ENCODE measurements around the gene FAM98B.

The FAM98B gene

GRCh38 chr15:38477637-38478036, 23.7 kb downstream of the FAM98B start:
- H3K27me3 ChIP-seq (ENCODE audit: control insufficient read depth in 5 of 5, insufficient read depth in 4 of 5, low read length in 5 of 5) = no peaks in the 10 kb centered on the region
- peaks cover 24 to 43% (median 36%) of the 10 kb centered on the region in 5 donors for H3K36me3 ChIP-seq (ENCODE audit: control insufficient read depth in 5 of 5, insufficient read depth in 5 of 5, low read length in 5 of 5)
- H3K9ac ChIP-seq (ENCODE audit: low read length in 5 of 5) = no peak overlapping the region
- no peak overlapping the region for H3K4me3 ChIP-seq (ENCODE audit: low read depth in 1 of 5, low read length in 5 of 5)
- peaks cover 0 to 4% (median 0%) of the 10 kb centered on the region in 5 donors for H3K4me1 ChIP-seq (ENCODE audit: control insufficient read depth in 5 of 5, insufficient read depth in 5 of 5, low read length in 5 of 5)
- no peak overlapping the region for H3K27ac ChIP-seq (ENCODE audit: low read depth, low read length)
- H3K9me3 ChIP-seq (ENCODE audit: control insufficient read depth in 5 of 5, low read length in 5 of 5) = no peaks in the 10 kb centered on the region

DNA sequence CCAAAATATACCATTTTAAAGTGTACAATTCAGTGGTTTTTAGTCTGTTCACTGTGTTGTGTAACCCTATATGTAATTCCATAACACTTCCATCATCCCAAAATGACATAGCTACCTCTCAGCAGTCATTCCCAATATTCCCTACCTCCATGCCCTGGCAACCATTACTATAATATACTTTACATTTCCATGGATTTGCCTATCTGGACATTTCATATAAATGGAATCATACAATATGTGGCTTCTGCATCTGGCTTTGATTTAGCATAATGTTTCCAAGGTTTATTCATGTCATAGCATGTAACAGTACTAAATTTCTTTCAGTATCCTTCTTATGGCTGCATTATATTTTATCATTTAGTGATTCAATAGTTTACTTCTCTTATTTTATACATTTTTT, 25.3 kb downstream of the FAM98B start:
- Histone ChIP-seq H3K4me3 (ENCODE audit: low read depth in 1 of 5, low read length in 5 of 5) (no peak overlapping the region), H3K4me1 (ENCODE audit: control insufficient read depth in 5 of 5, insufficient read depth in 5 of 5, low read length in 5 of 5) (peaks cover 0 to 4% (median 0%) of the 10 kb centered on the region in 5 donors), H3K27me3 (ENCODE audit: control insufficient read depth in 5 of 5, insufficient read depth in 4 of 5, low read length in 5 of 5) (no peaks in the 10 kb centered on the region), H3K27ac (ENCODE audit: low read depth, low read length) (no peak overlapping the region), H3K9me3 (ENCODE audit: control insufficient read depth in 5 of 5, low read length in 5 of 5) (no peaks in the 10 kb centered on the region), H3K9ac (ENCODE audit: low read length in 5 of 5) (no peak overlapping the region), H3K36me3 (ENCODE audit: control insufficient read depth in 5 of 5, insufficient read depth in 5 of 5, low read length in 5 of 5) (peaks cover 21 to 41% (median 36%) of the 10 kb centered on the region in 5 donors)

GRCh38 chr15:38479756-38480155, 25.8 kb downstream of the FAM98B start:
- Histone ChIP-seq H3K9me3 (ENCODE audit: control insufficient read depth in 5 of 5, low read length in 5 of 5) (no peaks in the 10 kb centered on the region), H3K27ac (ENCODE audit: low read depth, low read length) (no peak overlapping the region), H3K4me3 (ENCODE audit: low read depth in 1 of 5, low read length in 5 of 5) (no peak overlapping the region), H3K36me3 (ENCODE audit: control insufficient read depth in 5 of 5, insufficient read depth in 5 of 5, low read length in 5 of 5) (peaks cover 16 to 36% (median 32%) of the 10 kb centered on the region in 5 donors), H3K4me1 (ENCODE audit: control insufficient read depth in 5 of 5, insufficient read depth in 5 of 5, low read length in 5 of 5) (peaks cover 0 to 4% (median 0%) of the 10 kb centered on the region in 5 donors), H3K9ac (ENCODE audit: low read length in 5 of 5) (no peak overlapping the region), H3K27me3 (ENCODE audit: control insufficient read depth in 5 of 5, insufficient read depth in 4 of 5, low read length in 5 of 5) (no peaks in the 10 kb centered on the region)

GRCh38 chr15:38481113-38481512, 27.2 kb downstream of the FAM98B start:
- Histone ChIP-seq H3K4me1 (ENCODE audit: control insufficient read depth in 5 of 5, insufficient read depth in 5 of 5, low read length in 5 of 5) (peaks cover 0 to 4% (median 0%) of the 10 kb centered on the region in 5 donors), H3K9ac (ENCODE audit: low read length in 5 of 5) (no peak overlapping the region), H3K36me3 (ENCODE audit: control insufficient read depth in 5 of 5, insufficient read depth in 5 of 5, low read length in 5 of 5) (peaks cover 6 to 29% (median 21%) of the 10 kb centered on the region in 5 donors), H3K9me3 (ENCODE audit: control insufficient read depth in 5 of 5, low read length in 5 of 5) (no peaks in the 10 kb centered on the region), H3K27me3 (ENCODE audit: control insufficient read depth in 5 of 5, insufficient read depth in 4 of 5, low read length in 5 of 5) (no peaks in the 10 kb centered on the region), H3K27ac (ENCODE audit: low read depth, low read length) (no peak overlapping the region), H3K4me3 (ENCODE audit: low read depth in 1 of 5, low read length in 5 of 5) (no peak overlapping the region)

DNA sequence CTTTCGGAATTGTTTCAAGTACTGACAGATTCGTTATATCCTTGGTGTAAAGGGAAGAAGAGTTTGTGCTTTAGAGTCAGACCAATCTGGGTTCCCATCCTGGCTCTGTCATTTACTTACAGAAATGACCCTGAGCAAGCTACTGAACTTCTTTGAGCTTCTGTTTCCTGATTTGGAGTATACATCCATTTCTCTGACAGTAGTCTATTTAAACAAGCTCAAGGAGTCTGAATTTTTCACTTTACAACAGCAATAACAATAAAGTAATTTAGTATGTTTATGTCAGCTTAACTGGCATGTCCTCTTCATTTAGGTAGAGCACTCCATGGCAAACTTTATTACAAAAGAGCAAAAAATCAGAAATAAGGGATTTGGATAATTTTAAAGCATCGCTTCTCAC, 27.8 kb downstream of the FAM98B start:
- Histone ChIP-seq H3K36me3 (ENCODE audit: control insufficient read depth in 5 of 5, insufficient read depth in 5 of 5, low read length in 5 of 5) (peaks cover 6 to 29% (median 20%) of the 10 kb centered on the region in 5 donors), H3K27ac (ENCODE audit: low read depth, low read length) (no peak overlapping the region), H3K27me3 (ENCODE audit: control insufficient read depth in 5 of 5, insufficient read depth in 4 of 5, low read length in 5 of 5) (no peaks in the 10 kb centered on the region), H3K9ac (ENCODE audit: low read length in 5 of 5) (no peak overlapping the region), H3K9me3 (ENCODE audit: control insufficient read depth in 5 of 5, low read length in 5 of 5) (no peaks in the 10 kb centered on the region), H3K4me3 (ENCODE audit: low read depth in 1 of 5, low read length in 5 of 5) (no peak overlapping the region), H3K4me1 (ENCODE audit: control insufficient read depth in 5 of 5, insufficient read depth in 5 of 5, low read length in 5 of 5) (peaks cover 0 to 4% (median 0%) of the 10 kb centered on the region in 5 donors)

DNA sequence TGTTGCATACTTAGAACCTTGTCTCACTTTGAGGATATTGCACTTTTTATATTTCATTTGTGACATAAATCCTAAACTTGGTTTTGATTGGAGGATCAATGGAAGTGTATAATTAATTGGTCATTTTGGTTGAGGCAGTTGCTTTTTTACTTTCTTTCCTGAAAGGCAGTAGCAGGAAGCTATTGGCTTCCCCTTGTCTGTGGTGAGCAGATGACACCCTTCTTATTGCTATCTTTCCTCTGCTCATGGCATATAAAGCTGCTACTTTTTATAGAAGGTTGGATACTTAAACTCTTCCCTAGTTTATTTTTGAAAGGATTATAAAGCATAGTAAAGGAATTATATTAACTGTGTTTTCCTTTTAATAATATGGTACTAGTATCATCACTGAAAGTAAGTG, 28.6 kb downstream of the FAM98B start:
- Histone ChIP-seq H3K9ac (ENCODE audit: low read length in 5 of 5) (no peak overlapping the region), H3K27me3 (ENCODE audit: control insufficient read depth in 5 of 5, insufficient read depth in 4 of 5, low read length in 5 of 5) (no peaks in the 10 kb centered on the region), H3K36me3 (ENCODE audit: control insufficient read depth in 5 of 5, insufficient read depth in 5 of 5, low read length in 5 of 5) (peaks cover 5 to 33% (median 14%) of the 10 kb centered on the region in 5 donors), H3K27ac (ENCODE audit: low read depth, low read length) (no peak overlapping the region), H3K4me1 (ENCODE audit: control insufficient read depth in 5 of 5, insufficient read depth in 5 of 5, low read length in 5 of 5) (peaks cover 0 to 4% (median 0%) of the 10 kb centered on the region in 5 donors), H3K9me3 (ENCODE audit: control insufficient read depth in 5 of 5, low read length in 5 of 5) (no peaks in the 10 kb centered on the region), H3K4me3 (ENCODE audit: low read depth in 1 of 5, low read length in 5 of 5) (no peak overlapping the region)

GRCh38 chr15:38486936-38487335, 33.0 kb downstream of the FAM98B start:
- Histone ChIP-seq H3K9ac (ENCODE audit: low read length in 5 of 5) (no peak overlapping the region), H3K36me3 (ENCODE audit: control insufficient read depth in 5 of 5, insufficient read depth in 5 of 5, low read length in 5 of 5) (peaks cover 4 to 38% (median 7%) of the 10 kb centered on the region in 5 donors), H3K4me1 (ENCODE audit: control insufficient read depth in 5 of 5, insufficient read depth in 5 of 5, low read length in 5 of 5) (no peaks in the 10 kb centered on the region), H3K27ac (ENCODE audit: low read depth, low read length) (no peak overlapping the region), H3K9me3 (ENCODE audit: control insufficient read depth in 5 of 5, low read length in 5 of 5) (no peaks in the 10 kb centered on the region), H3K4me3 (ENCODE audit: low read depth in 1 of 5, low read length in 5 of 5) (no peak overlapping the region), H3K27me3 (ENCODE audit: control insufficient read depth in 5 of 5, insufficient read depth in 4 of 5, low read length in 5 of 5) (no peaks in the 10 kb centered on the region)

DNA sequence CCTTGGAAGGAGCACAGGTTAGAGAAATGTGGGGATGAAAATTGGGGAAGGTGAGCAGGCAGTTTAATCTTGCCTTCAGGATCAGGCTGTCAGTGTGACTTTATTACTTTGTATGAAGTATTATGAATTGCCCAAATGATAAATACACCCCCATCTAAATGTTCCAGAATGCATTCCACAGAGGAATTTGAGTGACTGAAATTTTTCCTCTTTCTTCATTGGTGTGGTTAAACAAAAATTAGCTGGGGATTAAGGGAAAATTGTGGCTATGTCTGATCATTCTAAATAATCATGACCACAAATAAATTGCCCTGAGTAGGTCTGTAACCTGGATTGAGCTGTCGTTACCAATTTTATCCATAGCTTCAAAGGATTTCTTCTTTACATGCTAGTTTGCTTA, 33.5 kb downstream of the FAM98B start:
- H3K36me3 ChIP-seq (ENCODE audit: control insufficient read depth in 5 of 5, insufficient read depth in 5 of 5, low read length in 5 of 5) = peaks cover 2 to 35% (median 3%) of the 10 kb centered on the region in 5 donors
- H3K4me1 ChIP-seq (ENCODE audit: control insufficient read depth in 5 of 5, insufficient read depth in 5 of 5, low read length in 5 of 5) = no peaks in the 10 kb centered on the region
- no peak overlapping the region for H3K9ac ChIP-seq (ENCODE audit: low read length in 5 of 5)
- H3K27me3 ChIP-seq (ENCODE audit: control insufficient read depth in 5 of 5, insufficient read depth in 4 of 5, low read length in 5 of 5) = no peaks in the 10 kb centered on the region
- no peak overlapping the region for H3K27ac ChIP-seq (ENCODE audit: low read depth, low read length)
- H3K4me3 ChIP-seq (ENCODE audit: low read depth in 1 of 5, low read length in 5 of 5) = no peak overlapping the region
- H3K9me3 ChIP-seq (ENCODE audit: control insufficient read depth in 5 of 5, low read length in 5 of 5) = no peaks in the 10 kb centered on the region

DNA sequence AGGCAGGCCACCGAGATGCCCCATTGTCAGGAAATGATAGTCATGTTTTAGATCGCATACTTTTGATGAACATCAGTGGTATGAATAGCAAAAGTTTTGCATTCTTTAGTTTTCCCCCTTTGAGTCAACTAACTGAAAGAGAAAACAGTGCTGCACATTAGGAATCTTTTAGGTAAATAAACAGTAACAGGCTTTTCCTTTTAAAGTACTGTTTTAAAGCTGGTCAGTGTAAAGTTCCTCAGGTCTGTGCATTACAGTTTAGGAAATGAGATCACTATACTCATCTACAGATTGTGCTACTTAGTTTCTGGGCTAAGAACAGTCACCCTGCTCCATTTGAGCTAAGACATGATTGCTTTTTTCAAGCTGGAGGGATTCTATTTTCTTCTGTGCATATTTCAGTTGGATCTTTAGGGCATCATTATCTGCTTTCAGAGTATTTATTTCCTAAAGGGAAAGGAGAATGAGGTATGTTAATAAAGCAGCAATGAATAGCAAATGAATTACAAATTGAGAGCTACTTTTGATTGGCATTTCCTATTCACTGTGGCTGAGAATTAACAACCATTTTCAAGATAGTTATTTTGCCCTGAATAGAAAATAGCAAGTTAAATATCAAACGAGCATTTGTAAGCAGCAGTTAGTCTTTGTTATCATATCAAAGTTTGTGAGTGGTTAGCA, 36.5 kb downstream of the FAM98B start:
- H3K36me3 ChIP-seq (ENCODE audit: control insufficient read depth in 5 of 5, insufficient read depth in 5 of 5, low read length in 5 of 5) = peaks cover 0 to 26% (median 2%) of the 10 kb centered on the region in 5 donors

DNA sequence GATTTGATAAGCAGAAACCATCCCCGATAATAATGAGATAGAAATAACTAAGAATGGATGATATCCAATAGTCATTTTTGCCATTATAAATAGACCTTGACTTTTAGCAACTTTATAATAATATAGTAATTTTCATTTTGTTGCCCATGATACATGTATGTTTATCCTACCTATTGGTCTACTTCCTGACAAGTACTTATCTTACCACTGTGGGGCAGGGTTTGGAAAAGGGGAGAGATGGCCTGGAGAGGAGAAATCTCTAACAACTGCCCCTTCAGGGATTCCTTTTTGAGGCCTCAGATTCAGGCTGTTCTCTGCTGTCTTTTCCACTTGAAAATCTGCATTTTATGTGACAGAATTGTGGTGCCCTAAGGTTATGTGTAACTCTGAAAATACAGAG, 42.2 kb downstream of the FAM98B start:
- Histone ChIP-seq H3K27me3 (ENCODE audit: control insufficient read depth in 5 of 5, insufficient read depth in 4 of 5, low read length in 5 of 5) (no peaks in the 10 kb centered on the region), H3K4me1 (ENCODE audit: control insufficient read depth in 5 of 5, insufficient read depth in 5 of 5, low read length in 5 of 5) (no peaks in the 10 kb centered on the region), H3K9ac (ENCODE audit: low read length in 5 of 5) (no peak overlapping the region), H3K9me3 (ENCODE audit: control insufficient read depth in 5 of 5, low read length in 5 of 5) (no peaks in the 10 kb centered on the region), H3K27ac (ENCODE audit: low read depth, low read length) (no peak overlapping the region), H3K36me3 (ENCODE audit: control insufficient read depth in 5 of 5, insufficient read depth in 5 of 5, low read length in 5 of 5) (peaks cover 0 to 6% (median 0%) of the 10 kb centered on the region in 5 donors), H3K4me3 (ENCODE audit: low read depth in 1 of 5, low read length in 5 of 5) (no peak overlapping the region)

More for the DNA sequence above, 36.5 kb downstream of the FAM98B start:
- Histone ChIP-seq H3K4me3 (ENCODE audit: low read depth in 1 of 5, low read length in 5 of 5) (no peak overlapping the region), H3K9me3 (ENCODE audit: control insufficient read depth in 5 of 5, low read length in 5 of 5) (no peaks in the 10 kb centered on the region), H3K9ac (ENCODE audit: low read length in 5 of 5) (no peak overlapping the region), H3K27me3 (ENCODE audit: control insufficient read depth in 5 of 5, insufficient read depth in 4 of 5, low read length in 5 of 5) (no peaks in the 10 kb centered on the region), H3K27ac (ENCODE audit: low read depth, low read length) (no peak overlapping the region), H3K4me1 (ENCODE audit: control insufficient read depth in 5 of 5, insufficient read depth in 5 of 5, low read length in 5 of 5) (no peaks in the 10 kb centered on the region)
